ENCODE data around the gene SUMF1.
"Not testable (repeated sequence)": the region's sequence is repeated elsewhere in the genome, so short reads cannot be mapped to it uniquely, and the experiment has no call there.

The SUMF1 gene

GRCh38 chr3:4462369-4463040 is 4.6 kb downstream of the SUMF1 start:
- no peak for DNase-seq (ENCODE audit: low read depth in 1 of 2, low spot score in 1 of 2)

- no peak for DNase-seq (ENCODE audit: low read depth in 1 of 2, low spot score in 1 of 2)
Observed at GRCh38 chr3:4461468-4462090, 5.5 kb downstream of the SUMF1 start.

GRCh38 chr3:4460334-4460733 is 6.7 kb downstream of the SUMF1 start:
- DNase-seq (ENCODE audit: low read depth in 1 of 2, low spot score in 1 of 2) = no peak

GRCh38 chr3:4458961-4459360 is 8.1 kb downstream of the SUMF1 start:
- no peak for DNase-seq (ENCODE audit: low read depth in 1 of 2, low spot score in 1 of 2)

GRCh38 chr3:4456780-4457179 is 10.3 kb downstream of the SUMF1 start:
- DNase-seq (ENCODE audit: low read depth in 1 of 2, low spot score in 1 of 2) = not testable (repeated sequence)

- no peak for DNase-seq (ENCODE audit: low read depth in 1 of 2, low spot score in 1 of 2)
Observed at GRCh38 chr3:4454142-4454541, 12.9 kb downstream of the SUMF1 start.

GRCh38 chr3:4449043-4449805 is 17.8 kb downstream of the SUMF1 start:
- no peak for DNase-seq (ENCODE audit: low read depth in 1 of 2, low spot score in 1 of 2)

- DNase-seq (ENCODE audit: low read depth in 1 of 2, low spot score in 1 of 2) = no peak
Observed at GRCh38 chr3:4448187-4448586, 18.9 kb downstream of the SUMF1 start.

- no peak for DNase-seq (ENCODE audit: low read depth in 1 of 2, low spot score in 1 of 2)
Observed at GRCh38 chr3:4447295-4447999, 19.6 kb downstream of the SUMF1 start.

- no peak for DNase-seq (ENCODE audit: low read depth in 1 of 2, low spot score in 1 of 2)
Observed at GRCh38 chr3:4440951-4441350, 26.1 kb downstream of the SUMF1 start.

- DNase-seq (ENCODE audit: low read depth in 1 of 2, low spot score in 1 of 2) = no peak
Observed at GRCh38 chr3:4438296-4438695, 28.8 kb downstream of the SUMF1 start.

GRCh38 chr3:4432259-4432658 is 34.8 kb downstream of the SUMF1 start:
- DNase-seq (ENCODE audit: low read depth in 1 of 2, low spot score in 1 of 2) = no peak

GRCh38 chr3:4429648-4430350 is 37.3 kb downstream of the SUMF1 start:
- DNase-seq (ENCODE audit: low read depth in 1 of 2, low spot score in 1 of 2) = no peak

- DNase-seq (ENCODE audit: low read depth in 1 of 2, low spot score in 1 of 2) = no peak
Observed at GRCh38 chr3:4426782-4427344, 40.2 kb downstream of the SUMF1 start.

- no peak for DNase-seq (ENCODE audit: low read depth in 1 of 2, low spot score in 1 of 2)
Observed at GRCh38 chr3:4426261-4426781, 40.7 kb downstream of the SUMF1 start.

- no peak for DNase-seq (ENCODE audit: low read depth in 1 of 2, low spot score in 1 of 2)
Observed at GRCh38 chr3:4425707-4426106, 41.4 kb downstream of the SUMF1 start.

GRCh38 chr3:4425055-4425454 is 42.0 kb downstream of the SUMF1 start:
- DNase-seq (ENCODE audit: low read depth in 1 of 2, low spot score in 1 of 2) = no peak

GRCh38 chr3:4421121-4421520 is 45.9 kb downstream of the SUMF1 start:
- no peak for DNase-seq (ENCODE audit: low read depth in 1 of 2, low spot score in 1 of 2)

GRCh38 chr3:4419920-4420319 is 47.1 kb downstream of the SUMF1 start:
- DNase-seq (ENCODE audit: low read depth in 1 of 2, low spot score in 1 of 2) = no peak

- DNase-seq (ENCODE audit: low read depth in 1 of 2, low spot score in 1 of 2) = no peak
Observed at GRCh38 chr3:4419386-4419785, 47.7 kb downstream of the SUMF1 start.

GRCh38 chr3:4418156-4418555 is 48.9 kb downstream of the SUMF1 start:
- DNase-seq (ENCODE audit: low read depth in 1 of 2, low spot score in 1 of 2) = no peak

Data from stimulated activated CD4-positive, alpha-beta T cell treated with anti-CD3 and anti-CD28 coated beads, Interleukin-15, amount 100 ng/mL, for 1 hour (primary cell).